IMR-90 (cell line): ENCODE data around the gene CPSF7. TPM values are rescaled to one million over a fixed set of nuclear protein-coding genes. Genes with fewer than 3 reads are reported as not detected.

Experiments used
- ATAC-seq: fragments of 200-7000 bp; cut with Tn5 transposase; 2 replicates; pipeline ENCODE4 v1.9.1; 2020; ENCODE audit warnings: low read depth, mild to moderate bottlenecking, moderate library complexity
- BruUV-seq: library from RNA; stranded (reverse); fragments of 400-500 nt; replicated peaks from 2 replicates; lab custom pipeline; 2021; lab: Mats Ljungman, UMichigan
- CTCF ChIA-PET: fragments of 300-600 bp; formaldehyde crosslinking; extraction: SDS; loops from one replicate; lab custom pipeline; 2021; ENCODE audit warnings: antibody characterized with exemption; lab: Yijun Ruan, JAX
- POLR2A ChIA-PET: fragments of 300-600 bp; sonication (Branson Sonifier 250); formaldehyde crosslinking; loops from one replicate; lab custom pipeline; 2022; ENCODE audit warnings: antibody characterized with exemption; ENCODE audit not compliant: unreplicated experiment; lab: Charles Lee
- DNase-seq: peaks from one replicate; pipeline ENCODE4 v3.0.0; 2013
- H2AFZ ChIP-seq: replicated peaks from 2 replicates; pipeline ENCODE3; 2013; ENCODE audit warnings: low read length, mild to moderate bottlenecking; ENCODE audit not compliant: poor library complexity
- H2AK5ac ChIP-seq: 2 replicates; pipeline ENCODE4 v1.6.1; 2013; ENCODE audit warnings: low read depth, low read length, inconsistent platforms
- H2AK9ac ChIP-seq: replicated peaks from 2 replicates; pipeline ENCODE3; 2013; ENCODE audit warnings: mild to moderate bottlenecking, low read depth, low read length, moderate library complexity; ENCODE audit not compliant: poor library complexity
- H2BK120ac ChIP-seq: 2 replicates; pipeline ENCODE4 v1.6.1; 2013; ENCODE audit warnings: low read depth, low read length, inconsistent platforms
- H2BK15ac ChIP-seq: 3 replicates; pipeline ENCODE4 v1.6.1; 2013; ENCODE audit warnings: low read depth, low read length, inconsistent platforms
- H2BK20ac ChIP-seq: 2 replicates; pipeline ENCODE4 v1.6.1; 2013; ENCODE audit warnings: low read depth, mild to moderate bottlenecking, inconsistent platforms, low read length, moderate library complexity
- H2BK5ac ChIP-seq: 2 replicates; pipeline ENCODE4 v1.6.1; 2013; ENCODE audit warnings: mild to moderate bottlenecking, low read depth, low read length, inconsistent platforms; ENCODE audit not compliant: poor library complexity, severe bottlenecking
- H3K14ac ChIP-seq: replicated peaks from 2 replicates; pipeline ENCODE4 v1.6.1; 2013; ENCODE audit warnings: low read depth, low read length, inconsistent platforms
- H3K18ac ChIP-seq: 2 replicates; pipeline ENCODE4 v1.6.1; 2013; ENCODE audit warnings: low read depth, low read length, control low read depth
- H3K23ac ChIP-seq: 2 replicates; pipeline ENCODE4 v1.6.1; 2013; ENCODE audit warnings: low read depth, low read length, inconsistent platforms
- H3K27ac ChIP-seq: 2 replicates; pipeline ENCODE4 v1.5.1; 2013; ENCODE audit warnings: mild to moderate bottlenecking, control low read depth, low read length; ENCODE audit not compliant: insufficient read depth
- H3K27me3 ChIP-seq: 2 replicates; pipeline ENCODE4 v1.6.1; 2013; ENCODE audit warnings: low read length; ENCODE audit not compliant: control insufficient read depth, insufficient read depth
- H3K36me3 ChIP-seq: 2 replicates; pipeline ENCODE4 v1.6.1; 2013; ENCODE audit warnings: low read length, mixed read lengths; ENCODE audit not compliant: control insufficient read depth, insufficient read depth
- H3K4ac ChIP-seq: 2 replicates; pipeline ENCODE4 v1.6.1; 2013; ENCODE audit warnings: low read depth, low read length, inconsistent platforms
- H3K4me1 ChIP-seq: 2 replicates; pipeline ENCODE4 v1.6.1; 2013; ENCODE audit warnings: low read length, mixed read lengths; ENCODE audit not compliant: control insufficient read depth, insufficient read depth
- H3K4me2 ChIP-seq: 2 replicates; pipeline ENCODE4 v1.6.1; 2013; ENCODE audit warnings: low read depth, mild to moderate bottlenecking, control low read depth, low read length, moderate library complexity
- H3K4me3 ChIP-seq: 2 replicates; pipeline ENCODE4 v1.5.1; 2013; ENCODE audit warnings: low read depth, mild to moderate bottlenecking, control low read depth, low read length, moderate library complexity; ENCODE audit not compliant: insufficient read depth
- H3K56ac ChIP-seq: 2 replicates; pipeline ENCODE4 v1.6.1; 2013; ENCODE audit warnings: low read length, inconsistent platforms; ENCODE audit not compliant: insufficient read depth; ENCODE audit errors: extremely low read depth
- H3K79me1 ChIP-seq, 2 experiments: 2 replicates each; pipeline ENCODE4 v1.6.1; 2013; ENCODE audit warnings: low read length in 2 of 2, inconsistent platforms in 1 of 2, low read depth in 1 of 2
- H3K9ac ChIP-seq: 2 replicates; pipeline ENCODE4 v1.6.1; 2013; ENCODE audit warnings: low read depth, low read length, control low read depth
- H3K9me1 ChIP-seq: 2 replicates; pipeline ENCODE4 v1.6.1; 2013; ENCODE audit warnings: low read length, inconsistent platforms; ENCODE audit not compliant: insufficient read depth
- H3K9me3 ChIP-seq: 2 replicates; pipeline ENCODE4 v1.6.1; 2013; ENCODE audit warnings: low read length; ENCODE audit not compliant: control insufficient read depth, insufficient read depth
- H4K20me1 ChIP-seq: 2 replicates; pipeline ENCODE4 v1.6.1; 2013; ENCODE audit warnings: low read length, inconsistent platforms; ENCODE audit not compliant: insufficient read depth
- H4K5ac ChIP-seq: 2 replicates; pipeline ENCODE4 v1.6.1; 2013; ENCODE audit warnings: mild to moderate bottlenecking, low read depth, low read length, control low read depth
- H4K8ac ChIP-seq, 2 experiments: 2 replicates each; pipeline ENCODE4 v1.6.1; 2013; ENCODE audit warnings: low read depth in 2 of 2, low read length in 2 of 2, control low read depth in 1 of 2, inconsistent platforms in 1 of 2
- H4K91ac ChIP-seq: 2 replicates; pipeline ENCODE4 v1.6.1; 2013; ENCODE audit warnings: low read depth, low read length, inconsistent platforms; ENCODE audit not compliant: insufficient read depth
- BHLHE40 ChIP-seq: fragments of 150-350 bp; IDR thresholded peaks from 2 replicates; pipeline ENCODE4 v1.6.1; 2016; ENCODE audit warnings: mild to moderate bottlenecking, low read depth, low read length
- CEBPB ChIP-seq: IDR thresholded peaks from 2 replicates; pipeline ENCODE4 v1.6.1; 2012; ENCODE audit warnings: low read depth, low read length, improper control_type of control experiment
- ELK1 ChIP-seq: fragments of 150-350 bp; IDR thresholded peaks from 2 replicates; pipeline ENCODE4 v1.6.1; 2016; ENCODE audit warnings: low read depth, mild to moderate bottlenecking, low read length, moderate library complexity, borderline replicate concordance
- MAFK ChIP-seq: IDR thresholded peaks from 2 replicates; pipeline ENCODE4 v1.6.1; 2012; ENCODE audit warnings: low read depth, low read length, improper control_type of control experiment
- MAZ ChIP-seq: IDR thresholded peaks from 2 replicates; pipeline ENCODE4 v1.6.1; 2012; ENCODE audit warnings: low read depth, mild to moderate bottlenecking, low read length, improper control_type of control experiment, moderate library complexity, borderline replicate concordance
- MXI1 ChIP-seq: IDR thresholded peaks from 2 replicates; pipeline ENCODE4 v1.6.1; 2012; ENCODE audit warnings: low read depth, mild to moderate bottlenecking, low read length, moderate library complexity, borderline replicate concordance
- NFE2L2 ChIP-seq: fragments of 150-350 bp; IDR thresholded peaks from 2 replicates; pipeline ENCODE4 v1.6.1; 2016; ENCODE audit warnings: low read depth, mild to moderate bottlenecking, low read length
- POLR2A ChIP-seq: IDR thresholded peaks from 2 replicates; pipeline ENCODE4 v1.6.1; 2012; ENCODE audit warnings: mild to moderate bottlenecking, low read depth, low read length
- RAD21 ChIP-seq: IDR thresholded peaks from 2 replicates; pipeline ENCODE4 v1.6.1; 2012; ENCODE audit warnings: low read length, improper control_type of control experiment
- RFX5 ChIP-seq: IDR thresholded peaks from 2 replicates; pipeline ENCODE4 v1.8.0; 2012; ENCODE audit warnings: low read depth, mild to moderate bottlenecking, low read length, moderate library complexity
- USF2 ChIP-seq: fragments of 150-350 bp; IDR thresholded peaks from 2 replicates; pipeline ENCODE4 v1.6.1; 2017; ENCODE audit warnings: mild to moderate bottlenecking, antibody characterized with exemption, low read length, low read depth
- WGBS, 2 experiments: methylation state at CpG; one replicate each; pipeline versions ENCODE4 v1.1.5 to v1.1.7; 2013; ENCODE audit warnings: missing lambda C conversion rate in 2 of 2; ENCODE audit not compliant: insufficient read length in 1 of 2; ENCODE audit errors: extremely low coverage in 2 of 2; 5-methylcytosine and 5-hydroxymethylcytosine counted together
- dilution Hi-C: fragments of 300-500 bp; cut with HindIII; formaldehyde crosslinking; loops from one replicate; pipeline ENCODE4 v1.14.3; 2018; ENCODE audit warnings: low sequenced_read_pairs; ENCODE audit not compliant: unreplicated experiment
- in situ Hi-C: fragments of 300-500 bp; cut with MboI; formaldehyde crosslinking; loops from 3 replicates; pipeline ENCODE4 v1.14.3; 2019; ENCODE audit warnings: low sequenced_read_pairs, inconsistent platforms, mixed read lengths
- intact Hi-C: fragments of 100-400 bp; cut with micrococcal nuclease; formaldehyde crosslinking; loops from 2 replicates; pipeline ENCODE4 v1.10.0; 2022
- polyA plus RNA-seq, 3 experiments: library from polyadenylated mRNA; depleted of rRNA; stranded (reverse); fragments of >200 nt; gene quantifications; 2 replicates each; pipeline ENCODE4 v1.2.3, GENCODE V29; 2012; ENCODE audit warnings: low replicate concordance in 1 of 3
- total RNA-seq: library from RNA; depleted of rRNA; stranded (reverse); fragments of >200 nt; gene quantifications from 2 replicates; pipeline ENCODE4 v1.2.3, GENCODE V29; 2012

Gene CPSF7
- total and polyA plus RNA-seq, 2 of the 4 experiments (the other 2 are of a cell fraction) = 9.5 to 55.2 TPM

- TF ChIP-seq NFE2L2 (peak; percentile 74; the same call in 1 of the 2 replicates), BHLHE40 (no peak), MAFK (peak; percentile 58; the same call in 1 of the 2 replicates)
These were observed 51.0 kb downstream of the CPSF7 start (continued) for GRCh38 chr11:61378713-61379313.

GRCh38 chr11:61377461-61378160 lies 52.2 kb downstream of the CPSF7 start:
- CTCF ChIA-PET = no interaction called here
- BruUV-seq = no TSS peak
- peak overlapping the region; percentile 67 for H3K18ac ChIP-seq
- peak overlapping the region; percentile 25 to 43; a peak in 2 of 4 replicates for H4K8ac ChIP-seq
- peak overlapping the region; percentile 87 for H3K27ac ChIP-seq
- peak overlapping the region; percentile 90; the same call in 1 of the 2 replicates for H3K4ac ChIP-seq
- peaks cover 11% of the 10 kb centered on the region for H3K4me1 ChIP-seq
- H3K9me1 ChIP-seq = peaks cover 3% of the 10 kb centered on the region; the same call in 1 of the 2 replicates
- no peaks in the 10 kb centered on the region for H3K27me3 ChIP-seq
- intact Hi-C loops = loop anchor here (1.0 kb wide), 1 partner anchor 8 kb away; no protein-coding TSS in a partner anchor
- peak overlapping the region; percentile 77; the same call in 1 of the 2 replicates for H4K91ac ChIP-seq
- POLR2A ChIA-PET = no interaction called here
- H2BK120ac ChIP-seq = peak overlapping the region; percentile 77
- ATAC-seq (peak; percentile 48; the same call in 1 of the 2 replicates), DNase-seq (peak; percentile 78)
- H3K56ac ChIP-seq = no peak overlapping the region
- H3K79me1 ChIP-seq = peaks cover 0 to 4% of the 10 kb centered on the region in 2 experiments; a peak in 2 of 4 replicates
- peak overlapping the region; percentile 91 for H2AK9ac ChIP-seq
- 0 out of 2 replicates have a peak, but pooled peaks cover 2% of the 10 kb centered on the region for H3K9me3 ChIP-seq
- H3K4me2 ChIP-seq = no peak overlapping the region; the same call in 1 of the 2 replicates
- peak overlapping the region; percentile 80 for H4K5ac ChIP-seq
- H3K23ac ChIP-seq = peak overlapping the region; percentile 60
- no peaks in the 10 kb centered on the region; the same call in 1 of the 2 replicates for H4K20me1 ChIP-seq
- H2BK20ac ChIP-seq = peak overlapping the region; percentile 90
- dilution Hi-C loops = no loop called here
- H3K4me3 ChIP-seq = no peak overlapping the region
- in situ Hi-C loops = no loop called here
- H3K14ac ChIP-seq = peak overlapping the region; percentile 75
- no peaks in the 10 kb centered on the region; the same call in 1 of the 2 replicates for H3K36me3 ChIP-seq
- WGBS, 2 experiments = 100% methylated on average over 1 of the region's 6 CpGs; no CpG with 5 or more reads in 1 of the 2 experiments
- H2AFZ ChIP-seq = no peak overlapping the region
- no peak overlapping the region for H3K9ac ChIP-seq
- peak overlapping the region; percentile 93 for H2BK5ac ChIP-seq
- peak overlapping the region; percentile 63 for H2AK5ac ChIP-seq
- peak overlapping the region; percentile 85; the same call in 2 of the 3 replicates for H2BK15ac ChIP-seq
- TF ChIP-seq MAZ = no peak
- TF ChIP-seq ELK1 = no peak
- TF ChIP-seq USF2 = no peak
- no peak for TF ChIP-seq RAD21
- no peak for TF ChIP-seq POLR2A
- no peak for TF ChIP-seq NFE2L2
- no peak for TF ChIP-seq CEBPB
- TF ChIP-seq RFX5 = no peak
- TF ChIP-seq MXI1 = no peak
